HAP-1 (cell line): ENCODE measurements around the gene MAPK1.
"Not testable (repeated sequence)": the region's sequence is repeated elsewhere in the genome, so short reads cannot be mapped to it uniquely, and the experiment has no call there.

Source experiments
- DNase-seq, 2 experiments: peaks; one replicate each; pipeline ENCODE4 v3.0.0-alpha.2; 2016 to 2020; ENCODE audit warnings: low spot score in 2 of 2
- H3K27me3 ChIP-seq: fragments of 250-450 bp; sonication (Bioruptor Pico); 2 replicates; pipeline ENCODE4 v1.5.1; 2020; ENCODE audit warnings: low read depth, mild to moderate bottlenecking, moderate library complexity
- H3K36me3 ChIP-seq: fragments of 250-450 bp; sonication (Bioruptor Pico); replicated peaks from 2 replicates; pipeline ENCODE4 v1.5.1; 2020; ENCODE audit warnings: mild to moderate bottlenecking
- H3K4me1 ChIP-seq: fragments of 250-450 bp; sonication (Bioruptor Pico); 2 replicates; pipeline ENCODE4 v1.5.1; 2020; ENCODE audit warnings: mild to moderate bottlenecking
- H3K4me3 ChIP-seq: fragments of 250-450 bp; sonication (Bioruptor Pico); 2 replicates; pipeline ENCODE4 v1.5.1; 2020; ENCODE audit warnings: mild to moderate bottlenecking, moderate library complexity
- H3K9me3 ChIP-seq: fragments of 250-450 bp; sonication (Bioruptor Pico); 2 replicates; pipeline ENCODE4 v1.5.1; 2020; ENCODE audit warnings: mild to moderate bottlenecking, moderate library complexity
- in situ Hi-C: fragments of 300-500 bp; cut with MboI; formaldehyde crosslinking; loops from 3 replicates; pipeline ENCODE4 v1.14.3; 2020; ENCODE audit warnings: low sequenced_read_pairs, inconsistent platforms, mixed read lengths

Gene MAPK1

GRCh38 chr22:21867528-21868266 is at the start of gene MAPK1:
MAPK1 (minus strand) TSS chr22:21867645; CDS start chr22:21867440, 205 bp downstream.
- Histone ChIP-seq H3K4me3 (peak within 1 kb of the TSS; percentile 80), H3K9me3 (no peaks in the 10 kb centered on the region), H3K36me3 (peaks cover 3% of the 10 kb centered on the region; the same call in 1 of the 2 replicates), H3K4me1 (peaks cover 23% of the 10 kb centered on the region), H3K27me3 (no peaks in the 10 kb centered on the region)
- DNase-seq = peak; percentile 85 to 95
- in situ Hi-C loops = no loop called here

DNA sequence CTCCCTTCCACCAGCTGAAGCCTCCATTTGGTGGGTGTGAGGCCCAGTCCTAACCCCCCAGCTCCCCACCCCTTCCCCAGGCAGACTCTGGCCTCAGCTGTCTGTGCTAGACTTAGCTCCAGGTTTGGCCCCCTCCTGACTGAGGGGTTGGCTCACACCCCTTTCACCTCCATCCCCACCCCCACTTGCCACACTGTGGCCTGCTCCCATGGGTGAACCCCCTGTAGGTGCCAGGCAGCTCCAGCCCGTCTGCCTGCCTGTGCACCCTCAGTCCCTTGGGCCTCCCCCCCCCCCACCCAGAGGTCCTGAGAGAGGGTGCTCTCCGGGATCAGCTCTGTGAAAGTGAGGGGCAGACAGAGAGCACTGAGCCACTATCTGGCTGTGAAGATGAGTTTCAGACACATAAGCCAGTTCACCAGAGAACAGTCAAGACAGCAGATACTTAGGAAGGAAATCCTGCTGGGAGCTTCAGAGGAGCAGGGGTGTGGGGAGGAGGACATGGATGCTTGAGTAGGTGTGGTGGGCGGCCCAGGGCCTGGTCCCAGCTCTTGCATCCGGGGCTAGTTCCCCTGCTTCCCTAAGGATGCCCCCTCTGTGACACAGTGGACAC is 49.0 kb upstream of the MAPK1 start:
- no peaks in the 10 kb centered on the region for H3K36me3 ChIP-seq
- H3K9me3 ChIP-seq = no peaks in the 10 kb centered on the region
- DNase-seq = no peak
- no peaks in the 10 kb centered on the region for H3K27me3 ChIP-seq
- no peak overlapping the region for H3K4me3 ChIP-seq
- in situ Hi-C loops = no loop called here
- no peaks in the 10 kb centered on the region for H3K4me1 ChIP-seq

GRCh38 chr22:21915624-21916308 is 48.3 kb upstream of the MAPK1 start:
- in situ Hi-C loops = no loop called here

GRCh38 chr22:21914033-21914642 is 46.7 kb upstream of the MAPK1 start:
- H3K27me3 ChIP-seq, H3K4me1 ChIP-seq, H3K4me3 ChIP-seq, H3K36me3 ChIP-seq, DNase-seq, H3K9me3 ChIP-seq, in situ Hi-C loops: not testable (repeated sequence)

More at GRCh38 chr22:21915624-21916308, 48.3 kb upstream of the MAPK1 start:
- H3K4me1 ChIP-seq = no peaks in the 10 kb centered on the region
- H3K9me3 ChIP-seq = no peaks in the 10 kb centered on the region
- no peaks in the 10 kb centered on the region for H3K27me3 ChIP-seq
- no peak for DNase-seq
- no peaks in the 10 kb centered on the region for H3K36me3 ChIP-seq
- no peak overlapping the region for H3K4me3 ChIP-seq

DNA sequence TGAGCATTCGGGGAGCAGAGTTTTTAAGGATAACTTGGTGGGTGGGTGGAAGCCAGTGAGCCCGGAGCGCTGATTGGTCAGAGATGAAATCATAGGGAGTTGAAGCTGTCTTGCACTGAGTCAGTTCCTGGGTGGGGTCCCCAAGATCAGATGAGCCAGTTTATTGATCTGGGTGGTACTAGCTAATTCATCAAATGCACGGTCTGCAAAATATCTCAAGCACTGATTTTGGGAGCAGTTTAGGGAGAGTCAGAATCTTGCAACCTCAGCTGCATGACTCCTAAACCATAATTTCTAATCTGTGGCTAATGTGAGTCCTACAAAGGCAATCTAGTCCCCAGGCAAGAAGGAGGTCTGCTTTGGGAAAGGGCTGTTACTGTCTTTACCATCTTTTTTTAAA is 42.9 kb upstream of the MAPK1 start:
- DNase-seq, H3K4me3 ChIP-seq, H3K36me3 ChIP-seq, in situ Hi-C loops, H3K9me3 ChIP-seq, H3K4me1 ChIP-seq, H3K27me3 ChIP-seq: not testable (repeated sequence)

- H3K36me3 ChIP-seq = no peaks in the 10 kb centered on the region
- H3K9me3 ChIP-seq = no peaks in the 10 kb centered on the region
- in situ Hi-C loops = no loop called here
- H3K4me3 ChIP-seq = no peak overlapping the region
- no peaks in the 10 kb centered on the region for H3K4me1 ChIP-seq
- H3K27me3 ChIP-seq = no peaks in the 10 kb centered on the region
- DNase-seq = no peak
Measured at GRCh38 chr22:21909871-21910270, 42.4 kb upstream of the MAPK1 start.

DNA sequence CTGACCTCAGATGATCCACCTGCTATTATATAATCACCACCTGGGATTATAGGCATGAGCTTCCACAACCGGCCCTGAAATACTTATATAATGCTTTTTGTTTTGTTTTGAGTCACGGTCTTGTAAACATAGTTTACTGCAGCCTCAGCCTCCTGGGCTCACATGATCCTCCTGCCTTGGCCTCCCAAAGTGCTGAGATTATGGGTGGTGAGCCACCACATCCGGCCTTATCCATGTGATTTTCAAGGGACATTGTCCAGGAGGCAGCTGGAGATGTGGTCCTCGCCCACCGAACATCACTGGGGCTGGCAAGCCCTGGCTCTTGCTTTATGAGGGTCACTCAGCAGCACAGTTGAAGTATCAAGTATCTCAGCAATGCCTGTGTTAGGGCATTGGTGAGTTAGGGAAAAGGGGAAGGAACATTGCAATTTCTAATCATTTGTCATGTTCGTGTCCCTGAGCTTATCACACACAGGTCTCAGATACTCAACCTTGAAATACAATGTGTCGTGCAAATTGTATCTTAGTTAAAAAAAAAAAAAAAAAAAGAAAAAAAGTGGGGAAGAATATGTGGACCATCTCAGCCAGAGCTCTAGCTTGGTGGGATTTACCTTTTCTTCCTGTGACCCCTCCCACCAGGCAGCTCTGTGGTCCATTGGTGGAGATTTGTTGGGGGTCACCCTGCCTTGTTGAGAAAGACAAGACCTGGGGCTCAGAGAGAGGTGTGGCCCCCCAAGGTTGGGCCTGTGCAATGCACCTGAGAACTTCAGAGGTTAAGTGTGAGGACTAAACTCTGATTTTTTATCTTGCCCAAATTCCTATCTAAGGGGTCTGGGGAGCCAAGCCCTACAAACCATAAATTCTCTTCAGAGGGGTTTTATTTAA is 40.4 kb upstream of the MAPK1 start:
- Histone ChIP-seq H3K27me3 (no peaks in the 10 kb centered on the region), H3K4me3 (no peak overlapping the region), H3K4me1 (no peaks in the 10 kb centered on the region), H3K36me3 (no peaks in the 10 kb centered on the region), H3K9me3 (no peaks in the 10 kb centered on the region)
- in situ Hi-C loops = no loop called here
- DNase-seq = no peak

- H3K27me3 ChIP-seq, H3K4me1 ChIP-seq, H3K9me3 ChIP-seq, DNase-seq, H3K36me3 ChIP-seq, H3K4me3 ChIP-seq, in situ Hi-C loops: not testable (repeated sequence)
Measured at GRCh38 chr22:21905234-21905633, 37.8 kb upstream of the MAPK1 start.

DNA sequence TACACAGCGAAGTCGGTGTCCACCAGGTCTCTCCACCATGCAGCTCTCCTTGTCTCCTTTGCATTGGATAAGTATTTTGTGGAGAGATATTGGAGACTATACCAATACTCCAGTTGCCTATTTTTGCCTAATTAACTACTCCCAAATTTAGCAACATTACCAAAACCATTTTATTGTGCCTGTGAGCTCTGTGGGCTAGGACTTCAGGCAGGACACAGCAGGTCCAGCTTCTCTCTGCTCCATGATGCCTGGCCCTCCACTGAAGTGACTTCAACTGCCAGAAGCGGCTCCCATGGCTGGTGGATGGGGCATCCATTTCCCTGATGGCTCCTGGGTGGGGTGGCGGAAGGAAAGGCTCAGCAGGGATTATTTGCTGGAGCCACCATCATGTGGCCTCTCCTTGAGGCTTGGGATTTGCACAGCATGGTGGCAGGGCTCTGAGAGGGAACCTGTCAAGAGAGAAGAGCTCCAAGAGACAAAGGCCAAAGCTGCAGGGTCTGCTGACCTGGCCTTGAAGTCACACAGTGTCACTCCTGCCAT is 36.9 kb upstream of the MAPK1 start:
- no peak for DNase-seq
- Histone ChIP-seq H3K9me3 (no peaks in the 10 kb centered on the region), H3K4me3 (no peak overlapping the region), H3K4me1 (no peaks in the 10 kb centered on the region), H3K27me3 (no peaks in the 10 kb centered on the region), H3K36me3 (no peaks in the 10 kb centered on the region)
- in situ Hi-C loops = no loop called here

DNA sequence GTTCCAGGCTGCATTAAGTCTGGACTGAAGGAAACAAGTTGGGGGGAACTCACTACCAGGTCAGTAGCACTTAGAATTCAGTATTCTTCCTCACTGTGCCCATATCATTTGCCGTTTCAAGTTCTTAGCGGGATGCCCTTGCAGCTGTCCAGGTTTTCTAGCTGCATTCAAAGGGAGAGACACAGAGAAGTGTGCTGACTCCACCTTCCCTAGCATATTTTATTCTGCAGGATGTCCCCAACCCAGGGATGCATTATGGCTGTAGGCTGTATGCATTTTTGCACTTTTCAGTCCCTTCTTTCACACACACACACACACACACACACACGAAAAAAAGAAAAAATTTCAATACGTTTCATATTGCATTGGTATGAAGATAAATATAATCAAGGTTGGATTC is 35.8 kb upstream of the MAPK1 start:
- H3K27me3 ChIP-seq = no peaks in the 10 kb centered on the region
- in situ Hi-C loops = no loop called here
- no peaks in the 10 kb centered on the region for H3K4me1 ChIP-seq
- H3K36me3 ChIP-seq = no peaks in the 10 kb centered on the region
- no peaks in the 10 kb centered on the region for H3K9me3 ChIP-seq
- H3K4me3 ChIP-seq = no peak overlapping the region
- no peak for DNase-seq

DNA sequence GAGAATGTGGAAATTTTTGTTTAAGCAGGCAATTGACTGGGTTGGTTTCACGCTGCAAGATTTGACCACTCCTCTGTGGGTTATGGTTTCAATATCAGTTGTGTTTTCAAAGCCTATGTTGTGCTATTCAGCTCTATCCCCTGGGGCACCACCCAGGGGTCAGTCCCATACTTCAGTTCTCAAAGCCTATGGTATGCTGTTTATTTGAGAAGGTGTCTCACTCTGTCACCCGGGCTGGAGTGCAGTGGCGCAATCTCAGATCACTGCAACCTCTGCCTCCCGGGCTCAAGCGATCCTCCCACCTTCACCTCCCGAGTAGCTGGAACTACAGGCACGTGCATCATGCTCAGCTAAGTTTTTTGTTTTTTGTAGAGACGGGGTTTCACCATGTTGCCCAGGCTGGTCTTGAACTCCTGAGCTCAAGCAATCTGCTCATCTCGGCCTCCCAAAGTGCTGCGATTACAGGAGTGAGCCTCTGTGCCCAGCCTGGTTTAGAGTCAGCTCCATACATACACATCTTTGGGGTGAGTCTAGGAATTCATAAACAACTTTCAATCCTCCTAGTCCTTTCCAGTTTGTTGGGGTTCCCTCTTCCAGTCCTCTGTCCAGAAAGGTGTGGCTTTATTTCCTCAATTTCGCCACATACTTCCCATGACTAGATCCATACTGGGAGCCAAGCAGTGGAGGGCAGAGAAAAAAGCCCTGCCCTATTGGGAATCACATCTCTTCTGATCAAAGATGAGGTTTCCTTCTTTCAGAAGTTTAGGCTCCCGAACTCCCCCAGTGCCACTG is 35.0 kb upstream of the MAPK1 start:
- no peaks in the 10 kb centered on the region for H3K36me3 ChIP-seq
- H3K9me3 ChIP-seq = no peaks in the 10 kb centered on the region
- no peaks in the 10 kb centered on the region for H3K4me1 ChIP-seq
- in situ Hi-C loops = no loop called here
- peak in 1 of 2 experiments; percentile 8 for DNase-seq
- no peak overlapping the region for H3K4me3 ChIP-seq
- H3K27me3 ChIP-seq = no peaks in the 10 kb centered on the region

DNA sequence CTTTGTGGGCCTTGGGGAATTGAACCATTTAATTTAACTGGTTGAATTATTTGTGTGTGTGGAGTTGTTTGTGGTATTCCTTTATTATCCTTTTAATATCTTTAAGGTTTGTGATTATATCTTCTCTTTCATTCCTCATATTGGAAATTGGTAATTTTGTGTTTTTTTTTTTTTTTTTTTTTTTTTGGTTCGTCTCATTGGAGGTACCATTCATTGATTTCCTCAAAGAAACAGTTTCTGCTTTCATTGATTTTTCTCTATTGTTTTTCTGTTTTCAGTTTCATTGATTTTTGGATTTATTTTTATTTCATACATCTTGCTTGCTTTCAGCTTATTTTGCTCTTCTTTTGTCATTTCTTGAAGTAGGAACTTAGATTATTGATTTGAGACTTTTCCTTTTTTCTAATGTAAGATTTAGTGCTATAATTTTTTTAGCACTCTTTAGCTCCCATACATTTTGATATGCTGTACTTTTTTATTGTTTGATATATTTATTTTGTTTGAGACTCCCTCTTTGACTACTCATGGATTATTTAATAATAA is 31.0 kb upstream of the MAPK1 start:
- no peak overlapping the region for H3K4me3 ChIP-seq
- DNase-seq = no peak
- in situ Hi-C loops = no loop called here
- no peaks in the 10 kb centered on the region for H3K36me3 ChIP-seq
- no peaks in the 10 kb centered on the region for H3K27me3 ChIP-seq
- no peaks in the 10 kb centered on the region for H3K4me1 ChIP-seq
- no peaks in the 10 kb centered on the region for H3K9me3 ChIP-seq
